ENCODE measurements around the gene SOD3.

Gene SOD3

DNA sequence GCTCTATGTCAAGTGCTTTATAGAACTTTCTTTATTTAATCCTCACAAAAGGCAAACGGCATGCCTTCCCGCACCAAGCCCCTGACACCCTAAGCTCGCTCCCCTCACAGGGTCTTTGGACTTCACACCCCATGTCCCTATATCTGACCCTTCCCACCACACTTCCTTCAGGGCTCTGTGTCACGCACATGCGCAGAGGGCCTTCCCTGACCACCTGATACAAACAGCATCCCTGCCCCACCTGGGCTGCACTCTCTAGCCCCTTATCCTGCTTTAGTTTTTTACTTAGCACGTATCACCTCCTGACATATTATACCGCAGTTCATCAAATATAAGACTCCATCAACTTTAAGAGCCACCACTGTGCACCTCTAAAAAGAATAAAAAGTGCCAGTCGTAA, 49.8 kb downstream of the SOD3 start:
- Histone ChIP-seq H3K9me3 (ENCODE audit: control insufficient read depth, insufficient read depth, low read depth, low read length) (no peaks in the 10 kb centered on the region), H3K4me1 (ENCODE audit: control insufficient read depth, insufficient read depth, low read length) (no peaks in the 10 kb centered on the region), H3K27ac (ENCODE audit: extremely low read depth, low read depth, low read length) (no peak overlapping the region), H3K4me3 (ENCODE audit: low read depth, low read length) (no peak overlapping the region), H3K36me3 (ENCODE audit: control insufficient read depth in 2 of 2, insufficient read depth in 1 of 2, low read length in 2 of 2) (no peaks in the 10 kb centered on the region)
- CTCF ChIA-PET: no interaction called here
- TF ChIP-seq PRDM6 (tag by site-specific recombination; IDR thresholded peaks at IDR 0.05) (no peak), ZNF221 (tag by site-specific recombination; IDR thresholded peaks at IDR 0.05; ENCODE audit: borderline replicate concordance) (no peak), ZSCAN30 (tag by site-specific recombination; IDR thresholded peaks at IDR 0.05) (no peak), KLF7 (tag by site-specific recombination; IDR thresholded peaks at IDR 0.05; ENCODE audit: borderline replicate concordance) (no peak)
- POLR2A ChIA-PET: no interaction called here

- Histone ChIP-seq H3K4me3 (ENCODE audit: low read depth, low read length) (no peak overlapping the region), H3K9me3 (ENCODE audit: control insufficient read depth, insufficient read depth, low read depth, low read length) (no peaks in the 10 kb centered on the region), H3K27ac (ENCODE audit: extremely low read depth, low read depth, low read length) (no peak overlapping the region), H3K36me3 (ENCODE audit: control insufficient read depth in 2 of 2, insufficient read depth in 1 of 2, low read length in 2 of 2) (no peaks in the 10 kb centered on the region), H3K4me1 (ENCODE audit: control insufficient read depth, insufficient read depth, low read length) (no peaks in the 10 kb centered on the region)
- TF ChIP-seq ZNF19 (tag by site-specific recombination; IDR thresholded peaks at IDR 0.05; ENCODE audit: low read depth): no peak
- no peak for TF ChIP-seq ZNF211 (tag by site-specific recombination; IDR thresholded peaks at IDR 0.05; ENCODE audit: low read depth)
- TF ChIP-seq ZNF530 (tag by site-specific recombination; IDR thresholded peaks at IDR 0.05; ENCODE audit: low read depth): no peak
- no peak for TF ChIP-seq ZBTB7A (tag by site-specific recombination; IDR thresholded peaks at IDR 0.05; ENCODE audit: low read depth)
- no peak for TF ChIP-seq ZNF768 (tag by site-specific recombination; IDR thresholded peaks at IDR 0.05)
- TF ChIP-seq, protein P1, sequence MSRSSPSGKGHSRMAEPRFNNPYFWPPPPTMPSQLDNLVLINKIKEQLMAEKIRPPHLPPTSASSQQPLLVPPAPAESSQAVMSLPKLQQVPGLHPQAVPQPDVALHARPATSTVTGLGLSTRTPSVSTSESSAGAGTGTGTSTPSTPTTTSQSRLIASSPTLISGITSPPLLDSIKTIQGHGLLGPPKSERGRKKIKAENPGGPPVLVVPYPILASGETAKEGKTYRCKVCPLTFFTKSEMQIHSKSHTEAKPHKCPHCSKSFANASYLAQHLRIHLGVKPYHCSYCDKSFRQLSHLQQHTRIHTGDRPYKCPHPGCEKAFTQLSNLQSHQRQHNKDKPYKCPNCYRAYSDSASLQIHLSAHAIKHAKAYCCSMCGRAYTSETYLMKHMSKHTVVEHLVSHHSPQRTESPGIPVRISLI (tag by site-specific recombination; IDR thresholded peaks at IDR 0.05): no peak
- no peak for TF ChIP-seq ZNF223 (tag by site-specific recombination; IDR thresholded peaks at IDR 0.05)
- no peak for TF ChIP-seq ZNF146 (tag by site-specific recombination; IDR thresholded peaks at IDR 0.05)
- TF ChIP-seq ZNF174 (tag by site-specific recombination; IDR thresholded peaks at IDR 0.05): no peak
- TF ChIP-seq ZNF776 (tag by site-specific recombination; IDR thresholded peaks at IDR 0.05; ENCODE audit: borderline replicate concordance): no peak
- ChIA-PET POLR2A (no interaction called here), CTCF (interaction anchor here (0.7 kb wide), 1 partner anchor 73 kb away, joined by 3 read pairs; no protein-coding TSS in a partner anchor)
These were observed 50.5 kb downstream of the SOD3 start for GRCh38 chr4:24845902-24846301.

DNA sequence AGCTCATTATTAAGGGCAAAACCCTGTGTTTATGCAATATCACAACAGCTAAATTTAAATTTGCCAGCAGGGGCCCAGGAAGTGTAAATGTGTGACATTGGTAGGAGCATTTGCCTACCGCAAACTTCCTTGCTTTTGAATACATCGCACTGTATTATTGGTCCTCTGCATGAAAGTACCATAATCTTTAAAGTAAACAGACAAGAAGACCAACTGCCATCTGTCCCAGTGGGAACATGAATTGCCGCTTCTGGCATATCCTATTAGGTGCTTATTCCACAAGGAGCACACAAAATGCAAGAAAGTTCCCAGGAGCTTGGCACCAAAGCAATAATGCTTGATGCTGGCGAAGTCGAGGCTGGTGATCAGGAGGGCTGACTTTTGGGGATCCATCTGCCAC, 51.3 kb downstream of the SOD3 start:
- Histone ChIP-seq H3K4me3 (ENCODE audit: low read depth, low read length) (no peak overlapping the region), H3K9me3 (ENCODE audit: control insufficient read depth, insufficient read depth, low read depth, low read length) (no peaks in the 10 kb centered on the region), H3K27ac (ENCODE audit: extremely low read depth, low read depth, low read length) (no peak overlapping the region), H3K4me1 (ENCODE audit: control insufficient read depth, insufficient read depth, low read length) (no peaks in the 10 kb centered on the region), H3K36me3 (ENCODE audit: control insufficient read depth in 2 of 2, insufficient read depth in 1 of 2, low read length in 2 of 2) (no peaks in the 10 kb centered on the region)
- CTCF ChIA-PET: interaction anchor here (0.7 kb wide), 1 partner anchor 72 kb away, joined by 3 read pairs; no protein-coding TSS in a partner anchor
- TF ChIP-seq KLF1 (tag by site-specific recombination; IDR thresholded peaks at IDR 0.05): no peak
- no peak for TF ChIP-seq YY2 (tag by site-specific recombination; IDR thresholded peaks at IDR 0.05)
- TF ChIP-seq ZFHX2 (tag by site-specific recombination; conservative IDR thresholded peaks at IDR 0.05): no peak
- TF ChIP-seq ZBTB1 (tag by site-specific recombination; IDR thresholded peaks at IDR 0.05): no peak
- TF ChIP-seq ZNF501 (tag by site-specific recombination; IDR thresholded peaks at IDR 0.05): no peak
- TF ChIP-seq, protein P2, sequence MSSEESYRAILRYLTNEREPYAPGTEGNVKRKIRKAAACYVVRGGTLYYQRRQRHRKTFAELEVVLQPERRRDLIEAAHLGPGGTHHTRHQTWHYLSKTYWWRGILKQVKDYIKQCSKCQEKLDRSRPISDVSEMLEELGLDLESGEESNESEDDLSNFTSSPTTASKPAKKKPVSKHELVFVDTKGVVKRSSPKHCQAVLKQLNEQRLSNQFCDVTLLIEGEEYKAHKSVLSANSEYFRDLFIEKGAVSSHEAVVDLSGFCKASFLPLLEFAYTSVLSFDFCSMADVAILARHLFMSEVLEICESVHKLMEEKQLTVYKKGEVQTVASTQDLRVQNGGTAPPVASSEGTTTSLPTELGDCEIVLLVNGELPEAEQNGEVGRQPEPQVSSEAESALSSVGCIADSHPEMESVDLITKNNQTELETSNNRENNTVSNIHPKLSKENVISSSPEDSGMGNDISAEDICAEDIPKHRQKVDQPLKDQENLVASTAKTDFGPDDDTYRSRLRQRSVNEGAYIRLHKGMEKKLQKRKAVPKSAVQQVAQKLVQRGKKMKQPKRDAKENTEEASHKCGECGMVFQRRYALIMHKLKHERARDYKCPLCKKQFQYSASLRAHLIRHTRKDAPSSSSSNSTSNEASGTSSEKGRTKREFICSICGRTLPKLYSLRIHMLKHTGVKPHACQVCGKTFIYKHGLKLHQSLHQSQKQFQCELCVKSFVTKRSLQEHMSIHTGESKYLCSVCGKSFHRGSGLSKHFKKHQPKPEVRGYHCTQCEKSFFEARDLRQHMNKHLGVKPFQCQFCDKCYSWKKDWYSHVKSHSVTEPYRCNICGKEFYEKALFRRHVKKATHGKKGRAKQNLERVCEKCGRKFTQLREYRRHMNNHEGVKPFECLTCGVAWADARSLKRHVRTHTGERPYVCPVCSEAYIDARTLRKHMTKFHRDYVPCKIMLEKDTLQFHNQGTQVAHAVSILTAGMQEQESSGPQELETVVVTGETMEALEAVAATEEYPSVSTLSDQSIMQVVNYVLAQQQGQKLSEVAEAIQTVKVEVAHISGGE (tag by site-specific recombination; conservative IDR thresholded peaks at IDR 0.05; ENCODE audit: low read depth): no peak
- TF ChIP-seq INSM2 (tag by site-specific recombination; IDR thresholded peaks at IDR 0.05): no peak
- POLR2A ChIA-PET: no interaction called here

Data from HEK293 (cell line).